Naive thymus-derived CD4-positive, alpha-beta T cell (primary cell): ENCODE results near the gene MAN1A1. TPM values are rescaled to one million over a fixed set of nuclear protein-coding genes. Genes with fewer than 3 reads are reported as not detected.
A peak's percentile ranks its signal among the peaks of the same experiment; 100 is the strongest.

Source experiments
- ATAC-seq: fragments of 150-1000 bp; cut with Tn5 transposase; 2 replicates; pipeline ENCODE4 v1.10.0; 2021; ENCODE audit warnings: mild to moderate bottlenecking, moderate library complexity
- CTCF ChIA-PET: fragments of 350-600 bp; sonication (Branson Sonifier 250); formaldehyde crosslinking; loops from one replicate; lab custom pipeline; 2021; ENCODE audit warnings: antibody characterized with exemption; lab: Charles Lee
- POLR2A ChIA-PET: fragments of 350-600 bp; sonication (Branson Sonifier 250); formaldehyde crosslinking; loops from one replicate; lab custom pipeline; 2021; ENCODE audit warnings: antibody characterized with exemption, inconsistent platforms; lab: Charles Lee
- DNase-seq, 9 donors: peaks; one replicate each; pipeline versions ENCODE4 v3.0.0 to v3.0.0-alpha.2; 2020 to 2022; ENCODE audit warnings: mixed read lengths in 1 of 9
- H3K27ac ChIP-seq: one replicate; pipeline ENCODE4 v1.7.0; 2013; ENCODE audit warnings: mild to moderate bottlenecking, low read depth, low read length, moderate library complexity
- H3K27me3 ChIP-seq, 2 donors: one replicate each; pipeline ENCODE4 v1.7.0; 2013; ENCODE audit warnings: low read length in 2 of 2, mild to moderate bottlenecking in 2 of 2, moderate library complexity in 2 of 2; ENCODE audit not compliant: control insufficient read depth in 2 of 2, insufficient read depth in 2 of 2
- H3K36me3 ChIP-seq, 3 experiments: 1 replicate in 2 of 3; 2 replicates in 1 of 3; pipeline ENCODE4 v1.7.0; 2013; ENCODE audit warnings: low read length in 3 of 3, mild to moderate bottlenecking in 3 of 3, moderate library complexity in 1 of 3; ENCODE audit not compliant: insufficient read depth in 3 of 3, control insufficient read depth in 2 of 3
- H3K4me1 ChIP-seq, 2 donors: one replicate each; pipeline ENCODE4 v1.7.0; 2013; ENCODE audit warnings: low read length in 2 of 2, mild to moderate bottlenecking in 2 of 2, moderate library complexity in 1 of 2; ENCODE audit not compliant: control insufficient read depth in 2 of 2, insufficient read depth in 2 of 2
- H3K4me3 ChIP-seq: 2 replicates; pipeline ENCODE4 v1.7.0; 2013; ENCODE audit warnings: mild to moderate bottlenecking, low read length
- H3K9me3 ChIP-seq, 3 experiments: 1 replicate in 2 of 3; 2 replicates in 1 of 3; pipeline ENCODE4 v1.7.0; 2013; ENCODE audit warnings: low read length in 3 of 3; ENCODE audit not compliant: control insufficient read depth in 2 of 3
- H3K27ac Mint-ChIP-seq, 9 donors: one replicate each; pipeline ENCODE4 v1.8.0; 2020 to 2022; ENCODE audit warnings: mixed read lengths in 9 of 9, mild to moderate bottlenecking in 8 of 9, moderate library complexity in 5 of 9, inconsistent platforms in 2 of 9
- H3K27me3 Mint-ChIP-seq, 5 donors: one replicate each; pipeline ENCODE4 v1.8.0; 2021 to 2022; ENCODE audit warnings: mixed read lengths in 5 of 5, mild to moderate bottlenecking in 1 of 5
- H3K36me3 Mint-ChIP-seq, 5 donors: one replicate each; pipeline ENCODE4 v1.8.0; 2020 to 2022; ENCODE audit warnings: mixed read lengths in 5 of 5, mild to moderate bottlenecking in 3 of 5, inconsistent platforms in 1 of 5
- H3K4me1 Mint-ChIP-seq, 7 donors: one replicate each; pipeline ENCODE4 v1.8.0; 2020 to 2022; ENCODE audit warnings: mixed read lengths in 7 of 7, mild to moderate bottlenecking in 3 of 7, inconsistent platforms in 1 of 7
- H3K4me3 Mint-ChIP-seq, 10 donors: one replicate each; pipeline ENCODE4 v1.8.0; 2020 to 2022; ENCODE audit warnings: mild to moderate bottlenecking in 10 of 10, mixed read lengths in 10 of 10, moderate library complexity in 6 of 10, inconsistent platforms in 2 of 10
- H3K9me3 Mint-ChIP-seq, 11 donors: one replicate each; pipeline ENCODE4 v1.8.0; 2020 to 2022; ENCODE audit warnings: mixed read lengths in 11 of 11, mild to moderate bottlenecking in 4 of 11, inconsistent platforms in 1 of 11, moderate library complexity in 1 of 11
- intact Hi-C, 2 donors: fragments of 100-400 bp; cut with micrococcal nuclease; formaldehyde crosslinking; loops; one replicate each; pipeline ENCODE4 v1.15.1; 2023
- polyA plus RNA-seq, 2 donors: library from polyadenylated mRNA; unstranded; fragments of 300-500 nt; fragmentation: Illumina TruSeq; gene quantifications; one replicate each; pipeline ENCODE4 v1.2.3, GENCODE V29; 2021
- total RNA-seq, 6 experiments: library from RNA in 5 of 6; stranded (reverse) in 5 of 6; gene quantifications; 1 replicate in 5 of 6; 2 replicates in 1 of 6; pipeline ENCODE4 v1.2.3 and lab custom pipeline; 2021 to 2026

The MAN1A1 gene
- total and polyA plus RNA-seq, 7 experiments from 2014 or later, result 5.4 to 22.3 (median 8.4) TPM

DNA sequence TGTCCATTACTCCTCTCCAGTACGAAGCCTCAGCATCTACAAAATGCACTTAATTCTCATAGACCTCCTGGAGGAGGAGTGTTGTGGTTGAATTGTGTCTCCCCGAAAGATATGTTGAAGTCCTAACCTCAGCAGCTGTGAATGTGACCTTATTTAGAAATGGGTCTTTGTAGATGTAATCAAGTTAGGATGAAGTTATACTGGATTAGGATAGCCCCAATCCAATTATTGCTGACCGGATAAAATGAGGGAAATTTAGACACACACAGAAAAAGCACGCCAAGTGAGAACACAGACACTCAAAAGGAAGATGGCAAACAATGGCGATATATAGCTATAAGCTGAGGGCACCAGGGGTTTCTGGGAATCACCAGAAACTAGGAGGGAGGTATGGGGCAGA is 206.9 kb downstream of the MAN1A1 start:
- intact Hi-C loops, result loop anchor here in 1 of 2 donors (10.0 kb wide), 1 partner anchor 172 kb away; no protein-coding TSS in a partner anchor
- peaks cover 0 to 4% (median 0%) of the 10 kb centered on the region in 5 donors for H3K36me3 Mint-ChIP-seq
- no peak overlapping the region for H3K27ac Mint-ChIP-seq

GRCh38 chr6:119142041-119142440 is 207.5 kb downstream of the MAN1A1 start:
- intact Hi-C loops, result loop anchor here in 1 of 2 donors (10.0 kb wide), 1 partner anchor 173 kb away; no protein-coding TSS in a partner anchor
- peaks cover 0 to 2% (median 0%) of the 10 kb centered on the region in 11 donors for H3K9me3 Mint-ChIP-seq
- no peak for ATAC-seq

More for the DNA sequence above, 206.9 kb downstream of the MAN1A1 start:
- Histone ChIP-seq H3K4me3 (no peak overlapping the region), H3K4me1 (no peaks in the 10 kb centered on the region), H3K36me3 (no peaks in the 10 kb centered on the region), H3K27me3 (no peaks in the 10 kb centered on the region), H3K27ac (no peak overlapping the region), H3K9me3 (no peaks in the 10 kb centered on the region)
- ChIA-PET POLR2A (no interaction called here), CTCF (no interaction called here)
- Mint-ChIP-seq H3K9me3 (peaks cover 0 to 6% (median 0%) of the 10 kb centered on the region in 11 donors), H3K27me3 (no peaks in the 10 kb centered on the region), H3K4me1 (peaks cover 7 to 53% (median 11%) of the 10 kb centered on the region in 7 donors), H3K4me3 (no peak overlapping the region)
- no peak for ATAC-seq
- DNase-seq, result no peak

GRCh38 chr6:119140196-119141140 is 209.1 kb downstream of the MAN1A1 start:
- no peak overlapping the region for H3K27ac Mint-ChIP-seq

More at GRCh38 chr6:119142041-119142440, 207.5 kb downstream of the MAN1A1 start:
- ChIA-PET POLR2A (no interaction called here), CTCF (no interaction called here)
- no peaks in the 10 kb centered on the region for H3K9me3 ChIP-seq
- Mint-ChIP-seq H3K27me3 (no peaks in the 10 kb centered on the region), H3K36me3 (no peaks in the 10 kb centered on the region), H3K4me1 (peaks cover 7 to 50% (median 11%) of the 10 kb centered on the region in 7 donors), H3K27ac (no peak overlapping the region), H3K4me3 (no peak overlapping the region)
- DNase-seq, result no peak
- H3K4me3 ChIP-seq, result no peak overlapping the region
- no peaks in the 10 kb centered on the region for H3K36me3 ChIP-seq
- H3K27ac ChIP-seq, result no peak overlapping the region
- H3K4me1 ChIP-seq, result no peaks in the 10 kb centered on the region
- H3K27me3 ChIP-seq, result no peaks in the 10 kb centered on the region

DNA sequence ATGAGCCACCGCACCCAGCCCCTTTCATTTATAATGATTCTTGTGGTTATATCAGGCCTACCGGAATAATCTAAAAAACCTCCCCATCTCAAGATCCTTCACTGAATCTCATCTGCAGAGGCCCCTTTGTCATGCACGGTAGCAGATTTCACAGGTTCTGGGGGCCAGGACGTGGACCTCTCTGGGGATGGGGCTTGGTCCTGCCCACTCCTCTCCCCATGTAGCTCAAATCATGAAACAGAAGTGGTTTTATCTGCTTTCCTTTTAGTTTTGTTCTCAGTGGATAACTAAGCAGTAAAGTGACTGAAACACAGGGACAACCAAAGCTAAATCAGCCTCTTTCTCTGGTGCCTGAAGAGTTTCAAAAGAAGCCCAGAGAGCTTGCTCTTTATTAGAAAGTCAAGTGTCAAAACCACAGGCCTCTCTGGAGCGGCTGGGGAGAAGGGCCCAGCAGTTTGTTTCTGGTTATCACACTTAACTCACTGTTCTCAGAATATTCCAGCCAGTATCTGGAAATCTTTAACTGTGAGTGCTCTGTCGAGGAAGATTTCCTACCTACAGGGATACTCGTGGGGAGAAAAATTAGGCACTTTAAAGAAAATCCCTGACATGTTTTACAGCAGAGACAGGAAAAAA is 210.5 kb downstream of the MAN1A1 start:
- no peak for ATAC-seq
- H3K4me1 Mint-ChIP-seq, result peaks cover 0 to 26% (median 0%) of the 10 kb centered on the region in 7 donors
- Histone ChIP-seq H3K4me1 (no peaks in the 10 kb centered on the region), H3K27ac (no peak overlapping the region), H3K36me3 (no peaks in the 10 kb centered on the region), H3K4me3 (no peak overlapping the region), H3K27me3 (no peaks in the 10 kb centered on the region), H3K9me3 (no peaks in the 10 kb centered on the region)
- ChIA-PET CTCF (no interaction called here), POLR2A (no interaction called here)
- peak overlapping the region in 1 of 10 donors; percentile 29 for H3K4me3 Mint-ChIP-seq
- H3K36me3 Mint-ChIP-seq, result no peaks in the 10 kb centered on the region
- H3K27ac Mint-ChIP-seq, result peak overlapping the region in 1 of 9 donors; percentile 53
- H3K9me3 Mint-ChIP-seq, result no peaks in the 10 kb centered on the region
- DNase-seq, result no peak
- peaks cover 0 to 3% (median 0%) of the 10 kb centered on the region in 5 donors for H3K27me3 Mint-ChIP-seq
- intact Hi-C loops, result no loop called here

More at GRCh38 chr6:119140196-119141140, 209.1 kb downstream of the MAN1A1 start:
- DNase-seq (no peak), ATAC-seq (no peak)
- Mint-ChIP-seq H3K4me1 (peaks cover 4 to 38% (median 9%) of the 10 kb centered on the region in 7 donors), H3K9me3 (no peaks in the 10 kb centered on the region), H3K4me3 (no peak overlapping the region), H3K27me3 (no peaks in the 10 kb centered on the region), H3K36me3 (no peaks in the 10 kb centered on the region)
- Histone ChIP-seq H3K36me3 (no peaks in the 10 kb centered on the region), H3K4me3 (no peak overlapping the region), H3K27ac (no peak overlapping the region), H3K27me3 (no peaks in the 10 kb centered on the region), H3K4me1 (no peaks in the 10 kb centered on the region), H3K9me3 (no peaks in the 10 kb centered on the region)
- intact Hi-C loops, result loop anchor here in 1 of 2 donors (10.0 kb wide), 1 partner anchor 174 kb away; no protein-coding TSS in a partner anchor
- ChIA-PET CTCF (interaction anchor here (0.6 kb wide), 1 partner anchor 8 kb away, joined by 3 read pairs; no protein-coding TSS in a partner anchor), POLR2A (no interaction called here)

DNA sequence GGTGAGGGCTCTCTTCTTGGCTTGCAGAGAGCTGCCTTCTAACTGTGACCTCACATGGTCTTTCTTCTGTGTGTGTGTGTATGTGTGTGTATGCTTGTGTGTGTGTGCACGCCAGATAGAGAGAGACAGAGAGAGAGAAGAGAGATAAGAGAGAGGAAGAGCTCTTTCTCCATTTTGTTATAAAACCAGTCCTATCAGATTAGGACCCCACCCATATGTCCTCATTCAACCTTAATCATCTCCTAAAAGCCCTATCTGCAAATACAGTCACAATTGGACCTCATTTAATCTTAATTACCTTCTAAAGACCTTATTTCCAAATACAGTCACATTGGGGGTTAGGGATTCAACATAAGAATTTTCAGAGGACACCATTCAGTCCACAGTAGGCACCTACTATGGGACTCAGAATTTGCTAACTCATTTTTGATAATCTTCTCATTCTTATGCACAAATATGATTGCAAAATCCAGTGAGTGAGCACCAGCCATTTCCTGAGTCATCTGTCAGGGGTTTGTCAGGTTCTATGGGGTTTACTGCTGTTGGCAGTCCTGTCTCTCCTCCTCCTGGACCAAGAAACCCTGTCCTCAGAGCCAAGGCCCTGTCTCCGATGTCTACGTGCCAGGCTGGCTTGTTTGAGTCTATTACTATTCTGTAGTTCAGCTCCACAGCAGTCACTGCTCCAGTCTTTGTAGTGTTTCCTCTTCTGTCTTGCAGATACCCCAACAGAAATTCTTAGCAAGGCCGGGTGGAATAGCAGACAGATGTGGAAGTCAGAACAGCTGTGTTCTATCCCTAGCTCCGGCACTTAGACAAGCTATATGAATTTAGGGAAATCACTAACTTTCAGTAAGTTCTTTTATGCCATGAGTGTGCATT is 212.1 kb downstream of the MAN1A1 start:
- no peak for DNase-seq
- peaks cover 0 to 26% (median 0%) of the 10 kb centered on the region in 7 donors for H3K4me1 Mint-ChIP-seq
- H3K27ac ChIP-seq, result no peak overlapping the region
- no peaks in the 10 kb centered on the region for H3K4me1 ChIP-seq
- no peak overlapping the region for H3K4me3 Mint-ChIP-seq
- H3K27me3 Mint-ChIP-seq, result peaks cover 0 to 3% (median 0%) of the 10 kb centered on the region in 5 donors
- no peaks in the 10 kb centered on the region for H3K27me3 ChIP-seq
- no peak overlapping the region for H3K4me3 ChIP-seq
- no peaks in the 10 kb centered on the region for H3K9me3 Mint-ChIP-seq
- intact Hi-C loops, result no loop called here
- no peak overlapping the region for H3K27ac Mint-ChIP-seq
- ChIA-PET CTCF (no interaction called here), POLR2A (no interaction called here)
- no peaks in the 10 kb centered on the region for H3K9me3 ChIP-seq
- peak; percentile 69 for ATAC-seq
- no peaks in the 10 kb centered on the region for H3K36me3 Mint-ChIP-seq
- H3K36me3 ChIP-seq, result no peaks in the 10 kb centered on the region

- Histone ChIP-seq H3K4me1 (no peaks in the 10 kb centered on the region), H3K27ac (no peak overlapping the region), H3K27me3 (no peaks in the 10 kb centered on the region), H3K4me3 (no peak overlapping the region), H3K9me3 (no peaks in the 10 kb centered on the region), H3K36me3 (no peaks in the 10 kb centered on the region)
- H3K4me1 Mint-ChIP-seq, result peaks cover 0 to 19% (median 0%) of the 10 kb centered on the region in 7 donors
- DNase-seq (no peak), ATAC-seq (no peak)
- peaks cover 0 to 5% (median 0%) of the 10 kb centered on the region in 5 donors for H3K27me3 Mint-ChIP-seq
- H3K9me3 Mint-ChIP-seq, result no peaks in the 10 kb centered on the region
- intact Hi-C loops, result no loop called here
- no peaks in the 10 kb centered on the region for H3K36me3 Mint-ChIP-seq
- no peak overlapping the region for H3K27ac Mint-ChIP-seq
- H3K4me3 Mint-ChIP-seq, result no peak overlapping the region
- ChIA-PET POLR2A (no interaction called here), CTCF (no interaction called here)
These were observed 214.8 kb downstream of the MAN1A1 start for GRCh38 chr6:119134752-119135151.
